Measurements from ENCODE around the gene APP.

- no peak for TF ChIP-seq CTCF (IDR thresholded peaks at IDR 0.05)
- no peak for TF ChIP-seq EZH2 (IDR thresholded peaks at IDR 0.05)
These were observed 267.0 kb downstream of the APP start for GRCh38 chr21:25903607-25904006.

Measured in neural progenitor cell (in vitro differentiated cells).